ENCODE data around the gene PSMB5. TPM values are rescaled to one million over a fixed set of nuclear protein-coding genes. Genes with fewer than 3 reads are reported as not detected.
A peak's percentile ranks its signal among the peaks of the same experiment; 100 is the strongest.

The PSMB5 gene
- total RNA-seq, 1 donor from 2014 or later = 289 TPM

GRCh38 chr14:23023022-23023794 is 11.5 kb downstream of the PSMB5 start:
- DNase-seq = no peak
- Mint-ChIP-seq H3K36me3 (ENCODE audit: unreplicated experiment) (no peaks in the 10 kb centered on the region), H3K27me3 (ENCODE audit: unreplicated experiment) (peaks cover 7% of the 10 kb centered on the region), H3K27ac (ENCODE audit: unreplicated experiment) (peak overlapping the region; percentile 100), H3K4me3 (ENCODE audit: unreplicated experiment) (peak overlapping the region; percentile 84), H3K4me1 (ENCODE audit: low read depth, unreplicated experiment) (peaks cover 55% of the 10 kb centered on the region), H3K9me3 (ENCODE audit: unreplicated experiment) (peaks cover 20% of the 10 kb centered on the region)
- no peak for TF ChIP-seq CTCF (IDR thresholded peaks at IDR 0.05; ENCODE audit: partially characterized antibody, unreplicated experiment)

GRCh38 chr14:23021889-23022442 is 12.7 kb downstream of the PSMB5 start:
- H3K4me1 Mint-ChIP-seq (ENCODE audit: low read depth, unreplicated experiment) = peaks cover 53% of the 10 kb centered on the region
- no peak for DNase-seq
- peaks cover 7% of the 10 kb centered on the region for H3K27me3 Mint-ChIP-seq (ENCODE audit: unreplicated experiment)
- H3K9me3 Mint-ChIP-seq (ENCODE audit: unreplicated experiment) = peaks cover 20% of the 10 kb centered on the region
- peak overlapping the region; percentile 98 for H3K27ac Mint-ChIP-seq (ENCODE audit: unreplicated experiment)
- TF ChIP-seq CTCF (IDR thresholded peaks at IDR 0.05; ENCODE audit: partially characterized antibody, unreplicated experiment) = no peak
- peak overlapping the region; percentile 74 for H3K4me3 Mint-ChIP-seq (ENCODE audit: unreplicated experiment)
- H3K36me3 Mint-ChIP-seq (ENCODE audit: unreplicated experiment) = no peaks in the 10 kb centered on the region

GRCh38 chr14:23021434-23021833 is 13.3 kb downstream of the PSMB5 start:
- Mint-ChIP-seq H3K27me3 (ENCODE audit: unreplicated experiment) (peaks cover 7% of the 10 kb centered on the region), H3K27ac (ENCODE audit: unreplicated experiment) (peak overlapping the region; percentile 98), H3K4me3 (ENCODE audit: unreplicated experiment) (peak overlapping the region; percentile 74), H3K9me3 (ENCODE audit: unreplicated experiment) (peaks cover 20% of the 10 kb centered on the region), H3K4me1 (ENCODE audit: low read depth, unreplicated experiment) (peaks cover 53% of the 10 kb centered on the region), H3K36me3 (ENCODE audit: unreplicated experiment) (no peaks in the 10 kb centered on the region)
- no peak for DNase-seq
- TF ChIP-seq CTCF (IDR thresholded peaks at IDR 0.05; ENCODE audit: partially characterized antibody, unreplicated experiment) = no peak

GRCh38 chr14:23020143-23021128 is 14.3 kb downstream of the PSMB5 start:
- DNase-seq = no peak
- Mint-ChIP-seq H3K4me3 (ENCODE audit: unreplicated experiment) (peak overlapping the region; percentile 74), H3K9me3 (ENCODE audit: unreplicated experiment) (peaks cover 17% of the 10 kb centered on the region), H3K4me1 (ENCODE audit: low read depth, unreplicated experiment) (peaks cover 49% of the 10 kb centered on the region), H3K36me3 (ENCODE audit: unreplicated experiment) (no peaks in the 10 kb centered on the region), H3K27me3 (ENCODE audit: unreplicated experiment) (peaks cover 7% of the 10 kb centered on the region), H3K27ac (ENCODE audit: unreplicated experiment) (peak overlapping the region; percentile 98)
- TF ChIP-seq CTCF (IDR thresholded peaks at IDR 0.05; ENCODE audit: partially characterized antibody, unreplicated experiment) = no peak
